HFFc6 (cell line): ENCODE results near the gene CARMIL1. TPM values are rescaled to one million over a fixed set of nuclear protein-coding genes. Genes with fewer than 3 reads are reported as not detected.

Experiments used
- DNase-seq: peaks from one replicate; pipeline ENCODE4 v3.0.0-alpha.2; 2018
- H3K27ac Mint-ChIP-seq: 2 replicates; pipeline ENCODE4 v1.8.0; 2020; ENCODE audit warnings: mild to moderate bottlenecking, mixed read lengths
- H3K27me3 Mint-ChIP-seq: 2 replicates; pipeline ENCODE4 v1.8.0; 2021; ENCODE audit warnings: mild to moderate bottlenecking, moderate library complexity, mixed read lengths; ENCODE audit not compliant: insufficient read depth
- H3K36me3 Mint-ChIP-seq: 2 replicates; pipeline ENCODE4 v1.8.0; 2021; ENCODE audit warnings: low read depth, mixed read lengths
- H3K4me1 Mint-ChIP-seq: 2 replicates; pipeline ENCODE4 v1.8.0; 2020; ENCODE audit warnings: low read depth, mixed read lengths
- H3K4me3 Mint-ChIP-seq: 2 replicates; pipeline ENCODE4 v1.8.0; 2020; ENCODE audit warnings: mild to moderate bottlenecking, moderate library complexity, mixed read lengths
- H3K9me3 Mint-ChIP-seq: 2 replicates; pipeline ENCODE4 v1.8.0; 2020; ENCODE audit warnings: mild to moderate bottlenecking, mixed read lengths
- total RNA-seq, 6 experiments: library from RNA; stranded (reverse); fragmentation: NEBNext Ultra II Directional; extraction: Animal tissue kit (Norgen Biotek cat#: 25700); gene quantifications; 2 replicates in 1 of 6; 3 replicates in 5 of 6; pipeline ENCODE4 v1.2.3, GENCODE V29; 2021
- TF ChIP-seq, protein P1 (sequence below): fragments of 200-600 bp; sonication (generic); IDR thresholded peaks from 2 replicates; pipeline ENCODE4 v1.5.0; 2021; ENCODE audit warnings: antibody characterized with exemption, mild to moderate bottlenecking

CARMIL1 gene
- total RNA-seq, 6 experiments from 2014 or later = 12.2 to 15.6 (median 13.7) TPM

DNA sequence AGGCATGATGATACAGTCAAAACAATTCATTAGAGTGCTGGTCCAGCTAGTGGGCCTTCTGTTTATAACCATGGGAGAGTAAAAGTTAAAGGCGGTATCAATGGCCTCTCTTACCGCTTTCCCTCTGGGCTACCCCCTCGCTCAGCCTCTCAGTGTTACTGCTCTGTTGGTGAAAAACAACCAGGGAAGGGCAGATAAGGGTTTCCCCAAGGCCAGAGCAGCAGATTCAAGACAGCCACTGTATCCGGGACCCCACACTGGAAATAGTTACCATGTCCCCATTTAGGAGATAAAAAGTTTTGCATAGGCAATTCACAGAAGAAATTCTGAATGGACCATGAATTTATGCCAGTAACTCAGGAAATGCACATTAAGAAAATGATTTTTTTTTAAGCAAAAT is 386.3 kb downstream of the CARMIL1 start:
- peaks cover 2% of the 10 kb centered on the region for H3K27me3 Mint-ChIP-seq
- TF ChIP-seq, protein P1, sequence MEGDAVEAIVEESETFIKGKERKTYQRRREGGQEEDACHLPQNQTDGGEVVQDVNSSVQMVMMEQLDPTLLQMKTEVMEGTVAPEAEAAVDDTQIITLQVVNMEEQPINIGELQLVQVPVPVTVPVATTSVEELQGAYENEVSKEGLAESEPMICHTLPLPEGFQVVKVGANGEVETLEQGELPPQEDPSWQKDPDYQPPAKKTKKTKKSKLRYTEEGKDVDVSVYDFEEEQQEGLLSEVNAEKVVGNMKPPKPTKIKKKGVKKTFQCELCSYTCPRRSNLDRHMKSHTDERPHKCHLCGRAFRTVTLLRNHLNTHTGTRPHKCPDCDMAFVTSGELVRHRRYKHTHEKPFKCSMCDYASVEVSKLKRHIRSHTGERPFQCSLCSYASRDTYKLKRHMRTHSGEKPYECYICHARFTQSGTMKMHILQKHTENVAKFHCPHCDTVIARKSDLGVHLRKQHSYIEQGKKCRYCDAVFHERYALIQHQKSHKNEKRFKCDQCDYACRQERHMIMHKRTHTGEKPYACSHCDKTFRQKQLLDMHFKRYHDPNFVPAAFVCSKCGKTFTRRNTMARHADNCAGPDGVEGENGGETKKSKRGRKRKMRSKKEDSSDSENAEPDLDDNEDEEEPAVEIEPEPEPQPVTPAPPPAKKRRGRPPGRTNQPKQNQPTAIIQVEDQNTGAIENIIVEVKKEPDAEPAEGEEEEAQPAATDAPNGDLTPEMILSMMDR = no peak
- no peak for DNase-seq
- no peaks in the 10 kb centered on the region for H3K36me3 Mint-ChIP-seq
- peaks cover 5% of the 10 kb centered on the region for H3K4me1 Mint-ChIP-seq
- no peak overlapping the region for H3K27ac Mint-ChIP-seq
- H3K4me3 Mint-ChIP-seq = no peak overlapping the region
- H3K9me3 Mint-ChIP-seq = no peaks in the 10 kb centered on the region

DNA sequence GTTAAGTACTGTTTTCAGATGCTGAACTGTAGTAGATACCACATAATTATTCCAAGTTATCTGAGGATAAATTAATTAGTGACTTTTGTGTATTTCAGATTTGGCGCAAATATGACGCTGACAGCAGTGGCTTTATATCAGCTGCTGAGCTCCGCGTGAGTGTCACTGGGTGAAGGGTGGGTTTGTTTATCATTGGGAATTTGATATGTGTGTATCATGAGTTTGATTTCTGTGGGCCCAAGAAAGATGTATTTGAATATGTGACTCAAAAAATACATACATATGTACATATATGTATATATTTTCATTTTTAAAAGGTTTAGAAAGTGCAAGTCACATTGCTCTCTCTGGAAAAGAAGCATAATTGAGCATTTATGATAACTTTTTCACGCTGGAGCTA is 390.2 kb downstream of the CARMIL1 start:
- H3K4me1 Mint-ChIP-seq = no peaks in the 10 kb centered on the region
- TF ChIP-seq, protein P1 = no peak
- no peak overlapping the region for H3K27ac Mint-ChIP-seq
- H3K9me3 Mint-ChIP-seq = no peaks in the 10 kb centered on the region
- peaks cover 5% of the 10 kb centered on the region for H3K27me3 Mint-ChIP-seq
- no peaks in the 10 kb centered on the region for H3K36me3 Mint-ChIP-seq
- no peak for DNase-seq
- H3K4me3 Mint-ChIP-seq = no peak overlapping the region
